Mucosa of rectum (tissue), 2 donors: ENCODE data around the gene SKI.

Experiments
- H3K27ac ChIP-seq, 2 donors: one replicate each; pipeline ENCODE4 v1.7.0; 2013; ENCODE audit warnings: inconsistent platforms in 2 of 2, low read depth in 2 of 2, low read length in 2 of 2
- H3K27me3 ChIP-seq, 2 donors: one replicate each; pipeline ENCODE4 v1.7.0; 2013; ENCODE audit warnings: low read length in 2 of 2; ENCODE audit not compliant: control insufficient read depth in 2 of 2, insufficient read depth in 2 of 2
- H3K36me3 ChIP-seq, 2 donors: one replicate each; pipeline ENCODE4 v1.7.0; 2013; ENCODE audit warnings: low read length in 2 of 2; ENCODE audit not compliant: control insufficient read depth in 2 of 2, insufficient read depth in 2 of 2
- H3K4me1 ChIP-seq, 2 donors: one replicate each; pipeline ENCODE4 v1.7.0; 2013; ENCODE audit warnings: low read length in 2 of 2, mild to moderate bottlenecking in 1 of 2; ENCODE audit not compliant: control insufficient read depth in 2 of 2, insufficient read depth in 2 of 2
- H3K4me3 ChIP-seq, 2 donors: one replicate each; pipeline ENCODE4 v1.7.0; 2013; ENCODE audit warnings: low read length in 2 of 2
- H3K9ac ChIP-seq, 2 donors: one replicate each; pipeline ENCODE4 v1.7.0; 2013; ENCODE audit warnings: low read length in 2 of 2, low read depth in 1 of 2, mild to moderate bottlenecking in 1 of 2
- H3K9me3 ChIP-seq, 2 donors: one replicate each; pipeline ENCODE4 v1.7.0; 2013; ENCODE audit warnings: low read length in 2 of 2; ENCODE audit not compliant: control insufficient read depth in 2 of 2
- donor health status: healthy.
- donor health status: Normal muscosa, but diverticular disease.

SKI gene

GRCh38 chr1:2314803-2315673, 86.9 kb downstream of the SKI start:
- no peaks in the 10 kb centered on the region for H3K36me3 ChIP-seq
- H3K9ac ChIP-seq = peak overlapping the region in 1 of 2 donors; percentile 27
- peaks cover 15 to 25% of the 10 kb centered on the region in 2 donors for H3K4me1 ChIP-seq
- no peaks in the 10 kb centered on the region for H3K9me3 ChIP-seq
- no peak overlapping the region for H3K4me3 ChIP-seq
- H3K27me3 ChIP-seq = no peaks in the 10 kb centered on the region
- peak overlapping the region; percentile 51 to 65 for H3K27ac ChIP-seq

GRCh38 chr1:2315674-2316450, 87.7 kb downstream of the SKI start:
- Histone ChIP-seq H3K36me3 (no peaks in the 10 kb centered on the region), H3K27ac (peak overlapping the region in 1 of 2 donors; percentile 48), H3K9ac (peak overlapping the region in 1 of 2 donors; percentile 27), H3K4me3 (no peak overlapping the region), H3K4me1 (peaks cover 15 to 25% of the 10 kb centered on the region in 2 donors), H3K27me3 (no peaks in the 10 kb centered on the region), H3K9me3 (no peaks in the 10 kb centered on the region)

GRCh38 chr1:2316451-2316961, 88.4 kb downstream of the SKI start:
- peaks cover 13 to 24% of the 10 kb centered on the region in 2 donors for H3K4me1 ChIP-seq

GRCh38 chr1:2317230-2318065, 89.3 kb downstream of the SKI start:
- no peak overlapping the region for H3K27ac ChIP-seq
- no peaks in the 10 kb centered on the region for H3K27me3 ChIP-seq
- peaks cover 6 to 18% of the 10 kb centered on the region in 2 donors for H3K4me1 ChIP-seq
- no peak overlapping the region for H3K4me3 ChIP-seq
- no peaks in the 10 kb centered on the region for H3K9me3 ChIP-seq
- H3K9ac ChIP-seq = no peak overlapping the region
- no peaks in the 10 kb centered on the region for H3K36me3 ChIP-seq

More at GRCh38 chr1:2316451-2316961, 88.4 kb downstream of the SKI start:
- Histone ChIP-seq H3K27ac (no peak overlapping the region), H3K9ac (no peak overlapping the region), H3K27me3 (no peaks in the 10 kb centered on the region), H3K9me3 (no peaks in the 10 kb centered on the region), H3K36me3 (no peaks in the 10 kb centered on the region), H3K4me3 (no peak overlapping the region)

GRCh38 chr1:2318314-2319278, 90.5 kb downstream of the SKI start:
- no peaks in the 10 kb centered on the region for H3K27me3 ChIP-seq
- H3K4me1 ChIP-seq = peaks cover 5 to 14% of the 10 kb centered on the region in 2 donors
- H3K4me3 ChIP-seq = no peak overlapping the region
- no peak overlapping the region for H3K9ac ChIP-seq
- H3K9me3 ChIP-seq = no peaks in the 10 kb centered on the region
- H3K36me3 ChIP-seq = no peaks in the 10 kb centered on the region
- no peak overlapping the region for H3K27ac ChIP-seq

- Histone ChIP-seq H3K27ac (no peak overlapping the region), H3K9ac (no peak overlapping the region), H3K36me3 (no peaks in the 10 kb centered on the region), H3K27me3 (no peaks in the 10 kb centered on the region), H3K4me1 (peaks cover 5 to 8% of the 10 kb centered on the region in 2 donors), H3K4me3 (no peak overlapping the region), H3K9me3 (no peaks in the 10 kb centered on the region)
These were observed 91.2 kb downstream of the SKI start for GRCh38 chr1:2319291-2319690.

- no peaks in the 10 kb centered on the region for H3K9me3 ChIP-seq
- H3K4me1 ChIP-seq = peaks cover 5 to 8% of the 10 kb centered on the region in 2 donors
- no peak overlapping the region for H3K27ac ChIP-seq
- H3K36me3 ChIP-seq = no peaks in the 10 kb centered on the region
- H3K9ac ChIP-seq = no peak overlapping the region
- no peaks in the 10 kb centered on the region for H3K27me3 ChIP-seq
- no peak overlapping the region for H3K4me3 ChIP-seq
These were observed 91.9 kb downstream of the SKI start for GRCh38 chr1:2320006-2320405.

GRCh38 chr1:2320760-2321667, 92.9 kb downstream of the SKI start:
- Histone ChIP-seq H3K27me3 (no peaks in the 10 kb centered on the region), H3K9ac (no peak overlapping the region), H3K36me3 (no peaks in the 10 kb centered on the region), H3K4me1 (peaks cover 3% of the 10 kb centered on the region in 2 donors), H3K4me3 (no peak overlapping the region), H3K27ac (peak overlapping the region in 1 of 2 donors; percentile 67), H3K9me3 (no peaks in the 10 kb centered on the region)
